WTC11 (cell line): ENCODE data around the gene DNAH11. TPM values are rescaled to one million over a fixed set of nuclear protein-coding genes. Genes with fewer than 3 reads are reported as not detected.

Experiments
- ATAC-seq: fragments of 200-7000 bp; cut with Tn5 transposase; 2 replicates; pipeline ENCODE4 v1.10.0; 2021; ENCODE audit warnings: mild to moderate bottlenecking, moderate library complexity
- CTCF ChIA-PET: fragments of 300-600 bp; sonication (Branson Sonifier 250); formaldehyde crosslinking; loops from one replicate; lab custom pipeline; 2021; ENCODE audit warnings: antibody characterized with exemption; lab: Charles Lee
- POLR2A ChIA-PET: fragments of 350-600 bp; sonication (Branson Sonifier 250); formaldehyde crosslinking; loops from one replicate; lab custom pipeline; 2021; ENCODE audit warnings: antibody characterized with exemption; lab: Charles Lee
- DNase-seq: peaks from one replicate; pipeline ENCODE4 v3.0.0; 2021; ENCODE audit warnings: low spot score
- H3K27ac Mint-ChIP-seq: 2 replicates; pipeline ENCODE4 v1.8.0; 2021; ENCODE audit warnings: mixed read lengths
- H3K27me3 Mint-ChIP-seq: 2 replicates; pipeline ENCODE4 v1.8.0; 2021; ENCODE audit warnings: low read depth, mild to moderate bottlenecking, moderate library complexity, mixed read lengths
- H3K36me3 Mint-ChIP-seq: 2 replicates; pipeline ENCODE4 v1.8.0; 2021; ENCODE audit warnings: mixed read lengths
- H3K4me1 Mint-ChIP-seq: 2 replicates; pipeline ENCODE4 v1.8.0; 2022; ENCODE audit warnings: mixed read lengths
- H3K4me3 Mint-ChIP-seq: 2 replicates; pipeline ENCODE4 v1.8.0; 2021; ENCODE audit warnings: mild to moderate bottlenecking, moderate library complexity, mixed read lengths
- H3K9me3 Mint-ChIP-seq: 2 replicates; pipeline ENCODE4 v1.8.0; 2021; ENCODE audit warnings: mixed read lengths
- ATF6 ChIP-seq: sonication (generic); formaldehyde crosslinking; IDR thresholded peaks from 2 replicates; pipeline ENCODE4 v1.8.1; 2023; ENCODE audit warnings: mild to moderate bottlenecking, missing genetic modification reagents
- CREM ChIP-seq: sonication (generic); formaldehyde crosslinking; IDR thresholded peaks from 2 replicates; pipeline ENCODE4 v1.8.1; 2022; ENCODE audit warnings: mild to moderate bottlenecking, missing genetic modification reagents, moderate library complexity
- ELF4 ChIP-seq: sonication (generic); formaldehyde crosslinking; IDR thresholded peaks from 2 replicates; pipeline ENCODE4 v1.8.1; 2022; ENCODE audit warnings: low read depth, mild to moderate bottlenecking, moderate library complexity, missing genetic modification reagents
- JUN ChIP-seq: sonication (generic); formaldehyde crosslinking; IDR thresholded peaks from 2 replicates; pipeline ENCODE4 v1.8.0; 2023; ENCODE audit warnings: mild to moderate bottlenecking, missing genetic modification reagents
- MXD4 ChIP-seq: fragments of 250-450 bp; sonication (Bioruptor Pico); IDR thresholded peaks from 2 replicates; pipeline ENCODE4 v1.8.0; 2021; ENCODE audit warnings: mild to moderate bottlenecking, moderate library complexity, borderline replicate concordance
- PRRX2 ChIP-seq: fragments of 250-450 bp; sonication (Bioruptor Pico); IDR thresholded peaks from 2 replicates; pipeline ENCODE4 v1.8.0; 2021; ENCODE audit warnings: mild to moderate bottlenecking
- SMAD3 ChIP-seq: sonication (generic); formaldehyde crosslinking; IDR thresholded peaks from 2 replicates; pipeline ENCODE4 v1.8.0; 2022; ENCODE audit warnings: missing genetic modification reagents, mild to moderate bottlenecking, borderline replicate concordance
- SOX15 ChIP-seq: fragments of 250-450 bp; sonication (Bioruptor Pico); IDR thresholded peaks from 2 replicates; pipeline ENCODE4 v1.9.0; 2021; ENCODE audit warnings: mild to moderate bottlenecking
- TEAD4 ChIP-seq: sonication (generic); formaldehyde crosslinking; IDR thresholded peaks from 2 replicates; pipeline ENCODE4 v1.8.0; 2022; ENCODE audit warnings: mild to moderate bottlenecking, missing genetic modification reagents
- USF2 ChIP-seq: sonication (generic); formaldehyde crosslinking; IDR thresholded peaks from 2 replicates; pipeline ENCODE4 v1.8.1; 2023; ENCODE audit warnings: mild to moderate bottlenecking, missing genetic modification reagents, moderate library complexity
- ZBTB21 ChIP-seq: sonication (generic); formaldehyde crosslinking; IDR thresholded peaks from 2 replicates; pipeline ENCODE4 v1.8.1; 2023; ENCODE audit warnings: mild to moderate bottlenecking, missing genetic modification reagents, borderline replicate concordance
- ZMAT4 ChIP-seq: fragments of 250-450 bp; sonication (Bioruptor Pico); IDR thresholded peaks from 2 replicates; pipeline ENCODE4 v1.9.0; 2021; ENCODE audit warnings: mild to moderate bottlenecking
- ZNF219 ChIP-seq: sonication (generic); formaldehyde crosslinking; IDR thresholded peaks from 2 replicates; pipeline ENCODE4 v1.8.0; 2023; ENCODE audit warnings: missing genetic modification reagents, mild to moderate bottlenecking, borderline replicate concordance
- ZNF416 ChIP-seq: fragments of 250-450 bp; sonication (Bioruptor Pico); IDR thresholded peaks from 2 replicates; pipeline ENCODE4 v1.9.0; 2021; ENCODE audit warnings: mild to moderate bottlenecking, inconsistent platforms
- ZNF423 ChIP-seq: fragments of 250-450 bp; sonication (Bioruptor Pico); IDR thresholded peaks from 2 replicates; pipeline ENCODE4 v2.1.2; 2022; ENCODE audit warnings: mild to moderate bottlenecking, moderate library complexity
- total RNA-seq: library from RNA; stranded (reverse); gene quantifications from 3 replicates; pipeline ENCODE4 v1.2.3, GENCODE V29; 2021
- TF ChIP-seq, protein P1 (sequence below): sonication (generic); formaldehyde crosslinking; IDR thresholded peaks from 2 replicates; pipeline ENCODE4 v1.8.1; 2023; ENCODE audit warnings: mild to moderate bottlenecking, missing genetic modification reagents
- TF ChIP-seq, protein P2 (sequence below): fragments of 250-450 bp; sonication (Bioruptor Pico); IDR thresholded peaks from 2 replicates; pipeline ENCODE4 v1.8.0; 2021; ENCODE audit warnings: mild to moderate bottlenecking
- TF ChIP-seq, protein P3 (sequence below): sonication (generic); formaldehyde crosslinking; IDR thresholded peaks from 2 replicates; pipeline ENCODE4 v1.8.1; 2023; ENCODE audit warnings: mild to moderate bottlenecking, missing genetic modification reagents, moderate library complexity

The DNAH11 gene
- total RNA-seq, 1 experiment from 2014 or later, result 6.4 TPM

DNA sequence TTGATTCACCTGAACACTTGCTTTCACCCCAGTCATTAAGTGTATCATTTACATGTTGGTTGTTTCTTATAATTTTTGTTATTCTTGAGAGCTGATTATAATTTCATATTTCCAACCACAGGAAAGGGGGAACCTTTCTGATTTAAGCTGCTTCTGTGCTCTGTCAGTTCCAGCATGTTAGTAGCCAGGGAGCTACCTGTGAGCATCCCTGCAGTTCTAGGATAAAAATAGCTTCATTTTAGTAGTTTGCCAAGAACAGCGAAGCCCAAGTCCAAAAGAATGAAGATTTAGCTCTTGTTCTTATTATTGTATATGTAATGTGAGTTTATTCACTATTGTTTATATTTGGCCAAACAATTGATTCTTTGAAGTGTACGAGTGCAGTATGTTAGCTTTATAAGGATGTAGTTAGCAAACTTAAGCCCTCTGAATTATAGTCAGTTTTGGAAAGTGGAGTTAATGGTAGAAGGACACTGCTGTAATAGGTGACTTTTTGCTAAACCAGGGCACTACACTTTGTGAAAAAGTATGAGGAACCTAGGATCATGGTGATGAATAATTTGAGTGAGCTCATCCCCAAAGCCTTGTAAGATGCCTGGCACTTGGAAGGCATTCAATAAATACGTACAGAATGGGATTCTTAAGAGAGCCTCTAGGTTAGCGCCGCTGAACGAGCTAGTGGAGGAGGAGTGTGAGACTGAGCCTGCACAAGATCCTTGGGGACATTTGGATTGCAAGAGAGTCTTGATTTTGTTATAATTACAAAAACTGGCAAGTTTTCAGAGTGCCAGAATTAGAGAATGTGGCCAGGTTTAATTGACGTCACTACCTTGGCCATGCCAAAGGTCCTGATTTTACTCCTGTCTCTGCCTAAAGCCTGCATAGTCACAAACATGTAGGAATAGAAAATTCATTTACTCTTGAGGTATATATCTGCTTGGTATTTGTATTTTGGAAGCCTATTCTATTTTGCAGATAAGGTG lies 29.8 kb downstream of the DNAH11 start:
- Mint-ChIP-seq H3K36me3 (no peaks in the 10 kb centered on the region), H3K4me1 (peaks cover 9% of the 10 kb centered on the region), H3K4me3 (no peak overlapping the region), H3K27me3 (no peaks in the 10 kb centered on the region), H3K27ac (no peak overlapping the region), H3K9me3 (no peaks in the 10 kb centered on the region)
- DNase-seq, result no peak
- ChIA-PET CTCF (interaction anchor here (0.8 to 1.1 kb wide), 4 partner anchors 9 to 319 kb away, joined by 3 read pairs; no protein-coding TSS in a partner anchor), POLR2A (no interaction called here)
- no peak for ATAC-seq
- TF ChIP-seq USF2 (CRISPR knock-in tag), result no peak
- no peak for TF ChIP-seq ZNF416
- TF ChIP-seq MXD4 (CRISPR knock-in tag), result no peak
- TF ChIP-seq TEAD4 (CRISPR knock-in tag), result no peak
- TF ChIP-seq JUN (CRISPR knock-in tag), result no peak

DNA sequence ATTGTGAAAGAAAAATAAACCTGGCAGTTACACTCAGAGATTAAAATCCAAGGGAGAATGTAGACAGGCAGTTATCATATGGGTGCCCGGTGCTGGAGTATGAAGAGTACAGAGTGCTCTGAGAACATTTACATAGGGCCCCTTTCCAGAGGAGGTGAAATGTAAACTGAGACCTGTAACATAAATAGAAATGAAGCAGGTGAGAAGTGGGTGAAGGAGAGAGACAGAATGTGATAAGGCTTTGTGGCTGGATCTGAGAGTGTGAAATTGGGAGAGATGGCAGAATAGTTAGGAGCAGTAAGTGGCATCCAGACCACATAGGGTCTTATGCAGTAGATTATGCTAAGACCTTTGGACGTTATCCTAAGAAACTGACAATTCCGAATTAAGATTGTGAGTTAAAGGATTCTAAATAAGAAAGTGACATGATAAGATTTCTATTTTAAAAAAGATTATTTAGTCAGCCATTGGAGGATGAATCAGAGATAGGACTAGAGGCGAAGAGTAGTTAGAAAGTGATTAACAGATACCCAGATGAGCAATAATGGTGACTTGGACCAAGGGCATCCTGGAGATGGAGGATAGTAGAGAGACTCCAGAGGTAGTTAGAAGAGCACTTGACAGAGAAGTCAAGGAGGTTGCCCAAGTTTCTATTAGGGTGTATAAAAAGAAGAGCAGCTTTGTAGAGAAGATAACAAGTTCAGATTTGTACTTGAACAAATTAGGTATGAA lies 36.7 kb downstream of the DNAH11 start:
- CTCF ChIA-PET, result no interaction called here
- no peak overlapping the region for H3K4me3 Mint-ChIP-seq
- POLR2A ChIA-PET, result no interaction called here
- no peaks in the 10 kb centered on the region for H3K4me1 Mint-ChIP-seq
- DNase-seq (no peak), ATAC-seq (no peak)
- H3K27me3 Mint-ChIP-seq, result no peaks in the 10 kb centered on the region
- H3K9me3 Mint-ChIP-seq, result peaks cover 20% of the 10 kb centered on the region
- peaks cover 24% of the 10 kb centered on the region for H3K36me3 Mint-ChIP-seq
- no peak for TF ChIP-seq ELF4 (CRISPR knock-in tag)
- TF ChIP-seq CREM, result no peak
- no peak for TF ChIP-seq ZNF219 (CRISPR knock-in tag)
- TF ChIP-seq SMAD3 (CRISPR knock-in tag), result no peak
- no peak for TF ChIP-seq SOX15 (CRISPR knock-in tag)
- TF ChIP-seq ZMAT4 (CRISPR knock-in tag), result no peak
- TF ChIP-seq ZNF423 (CRISPR knock-in tag), result no peak
- TF ChIP-seq, protein P1, sequence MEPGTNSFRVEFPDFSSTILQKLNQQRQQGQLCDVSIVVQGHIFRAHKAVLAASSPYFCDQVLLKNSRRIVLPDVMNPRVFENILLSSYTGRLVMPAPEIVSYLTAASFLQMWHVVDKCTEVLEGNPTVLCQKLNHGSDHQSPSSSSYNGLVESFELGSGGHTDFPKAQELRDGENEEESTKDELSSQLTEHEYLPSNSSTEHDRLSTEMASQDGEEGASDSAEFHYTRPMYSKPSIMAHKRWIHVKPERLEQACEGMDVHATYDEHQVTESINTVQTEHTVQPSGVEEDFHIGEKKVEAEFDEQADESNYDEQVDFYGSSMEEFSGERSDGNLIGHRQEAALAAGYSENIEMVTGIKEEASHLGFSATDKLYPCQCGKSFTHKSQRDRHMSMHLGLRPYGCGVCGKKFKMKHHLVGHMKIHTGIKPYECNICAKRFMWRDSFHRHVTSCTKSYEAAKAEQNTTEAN (CRISPR knock-in tag), result no peak
- no peak for TF ChIP-seq PRRX2 (CRISPR knock-in tag)
- TF ChIP-seq, protein P2, sequence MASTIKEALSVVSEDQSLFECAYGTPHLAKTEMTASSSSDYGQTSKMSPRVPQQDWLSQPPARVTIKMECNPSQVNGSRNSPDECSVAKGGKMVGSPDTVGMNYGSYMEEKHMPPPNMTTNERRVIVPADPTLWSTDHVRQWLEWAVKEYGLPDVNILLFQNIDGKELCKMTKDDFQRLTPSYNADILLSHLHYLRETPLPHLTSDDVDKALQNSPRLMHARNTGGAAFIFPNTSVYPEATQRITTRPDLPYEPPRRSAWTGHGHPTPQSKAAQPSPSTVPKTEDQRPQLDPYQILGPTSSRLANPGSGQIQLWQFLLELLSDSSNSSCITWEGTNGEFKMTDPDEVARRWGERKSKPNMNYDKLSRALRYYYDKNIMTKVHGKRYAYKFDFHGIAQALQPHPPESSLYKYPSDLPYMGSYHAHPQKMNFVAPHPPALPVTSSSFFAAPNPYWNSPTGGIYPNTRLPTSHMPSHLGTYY, result no peak
- no peak for TF ChIP-seq ATF6 (CRISPR knock-in tag)
- TF ChIP-seq, protein P3, sequence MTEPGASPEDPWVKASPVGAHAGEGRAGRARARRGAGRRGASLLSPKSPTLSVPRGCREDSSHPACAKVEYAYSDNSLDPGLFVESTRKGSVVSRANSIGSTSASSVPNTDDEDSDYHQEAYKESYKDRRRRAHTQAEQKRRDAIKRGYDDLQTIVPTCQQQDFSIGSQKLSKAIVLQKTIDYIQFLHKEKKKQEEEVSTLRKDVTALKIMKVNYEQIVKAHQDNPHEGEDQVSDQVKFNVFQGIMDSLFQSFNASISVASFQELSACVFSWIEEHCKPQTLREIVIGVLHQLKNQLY (CRISPR knock-in tag), result no peak
- no peak for TF ChIP-seq ZBTB21 (CRISPR knock-in tag)
- H3K27ac Mint-ChIP-seq, result no peak overlapping the region
